Lower leg skin (tissue), 4 donors: ENCODE measurements around the gene MCAT. TPM values are rescaled to one million over a fixed set of nuclear protein-coding genes. Genes with fewer than 3 reads are reported as not detected.

Source experiments
- DNase-seq, 2 donors: peaks; one replicate each; pipeline ENCODE4 v3.0.0-alpha.2; 2019; ENCODE audit warnings: low spot score in 2 of 2
- H3K4me3 ChIP-seq: fragments of 200-600 bp; sonication (generic); 2 replicates; pipeline ENCODE4 v1.5.1; 2017; ENCODE audit warnings: mild to moderate bottlenecking, low read depth; ENCODE audit not compliant: poor library complexity, severe bottlenecking
- CTCF ChIP-seq, 3 donors: fragments of 450-650 bp; IDR thresholded peaks; one replicate each; pipeline ENCODE4 v1.5.1; 2016; ENCODE audit warnings: antibody characterized with exemption in 3 of 3, mild to moderate bottlenecking in 3 of 3, moderate library complexity in 2 of 3
- POLR2A ChIP-seq, 2 donors: fragments of 450-650 bp; IDR thresholded peaks; one replicate each; pipeline ENCODE4 v1.6.1; 2016 to 2017; ENCODE audit warnings: antibody characterized with exemption in 2 of 2, mild to moderate bottlenecking in 1 of 2, moderate library complexity in 1 of 2
- WGBS, 2 donors: methylation state at CpG; one replicate each; pipeline ENCODE4 v1.1.5; 2018; 5-methylcytosine and 5-hydroxymethylcytosine counted together
- intact Hi-C: fragments of 100-400 bp; cut with DNase I; formaldehyde crosslinking; loops from one replicate; pipeline ENCODE4 v1.15.0; 2023; ENCODE audit warnings: low total_unique reads
- total RNA-seq, 4 donors: library from RNA; depleted of rRNA; stranded (reverse); fragments of >200 nt; gene quantifications; one replicate each; pipeline ENCODE4 v1.1.0, GENCODE V29; 2016

Gene MCAT
- total RNA-seq, 4 donors from 2014 or later: 21.5 to 28.1 (median 25.5) TPM

- no peak overlapping the region for H3K4me3 ChIP-seq
- no peak for DNase-seq
- intact Hi-C loops: no loop called here
- no peak for TF ChIP-seq POLR2A (IDR thresholded peaks at IDR 0.05)
- no peak for TF ChIP-seq CTCF (IDR thresholded peaks at IDR 0.05)
- WGBS, 2 donors: 91% methylated on average over 22 of the region's 23 CpGs
Measured at GRCh38 chr22:43169310-43170130, 26.3 kb upstream of the MCAT start.

- H3K4me3 ChIP-seq: no peak overlapping the region
- DNase-seq: no peak
- TF ChIP-seq POLR2A (IDR thresholded peaks at IDR 0.05): no peak
- no peak for TF ChIP-seq CTCF (IDR thresholded peaks at IDR 0.05)
- WGBS, 2 donors: 72 to 78% methylated on average over 16 to 20 of the region's 25 CpGs
- intact Hi-C loops: no loop called here
Measured at GRCh38 chr22:43168471-43169309, 25.5 kb upstream of the MCAT start.

DNA sequence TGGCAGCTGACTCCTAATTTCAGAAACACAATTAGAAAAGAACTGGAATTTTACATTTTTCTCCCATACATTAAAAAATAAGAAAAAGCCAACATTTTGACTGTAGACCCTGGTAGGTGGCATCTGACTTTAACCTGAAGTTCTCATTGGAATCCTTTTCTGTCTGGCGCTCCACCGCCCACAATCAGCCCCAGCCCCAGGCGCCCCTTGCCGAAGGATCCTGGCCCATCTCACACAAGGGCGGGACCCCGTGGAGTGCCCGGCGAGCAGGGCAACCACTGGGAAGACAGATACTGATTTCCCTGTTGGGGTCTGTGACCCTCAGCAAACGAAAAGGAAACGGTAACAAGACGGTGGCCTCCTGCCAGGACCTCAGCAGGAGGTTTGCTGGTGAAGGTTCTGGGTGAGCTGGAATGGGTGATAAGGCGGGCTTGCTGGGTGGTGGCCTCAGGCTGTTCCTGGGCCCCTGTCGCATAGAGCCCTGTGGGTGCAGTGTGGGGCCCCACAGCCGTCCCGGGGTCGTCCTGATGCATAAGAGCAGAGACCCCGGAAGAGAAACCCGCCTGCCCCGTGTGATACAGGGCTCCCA is 23.9 kb upstream of the MCAT start:
- TF ChIP-seq POLR2A (IDR thresholded peaks at IDR 0.05) (no peak), CTCF (IDR thresholded peaks at IDR 0.05) (no peak)
- no peak for DNase-seq
- intact Hi-C loops: no loop called here
- 86 to 88% methylated on average over 19 of the region's 19 CpGs for WGBS, 2 donors
- H3K4me3 ChIP-seq: no peak overlapping the region

GRCh38 chr22:43166132-43166930 is 23.1 kb upstream of the MCAT start:
- H3K4me3 ChIP-seq: no peak overlapping the region
- WGBS, 2 donors: 85 to 87% methylated on average over 22 to 23 of the region's 23 CpGs
- intact Hi-C loops: no loop called here
- DNase-seq: no peak
- TF ChIP-seq POLR2A (IDR thresholded peaks at IDR 0.05) (no peak), CTCF (IDR thresholded peaks at IDR 0.05) (no peak)

GRCh38 chr22:43164636-43165035 is 21.4 kb upstream of the MCAT start:
- 27% methylated on average over 16 of the region's 16 CpGs for WGBS, 2 donors
- intact Hi-C loops: no loop called here
- DNase-seq: no peak
- no peak for TF ChIP-seq CTCF (IDR thresholded peaks at IDR 0.05)
- no peak for TF ChIP-seq POLR2A (IDR thresholded peaks at IDR 0.05)
- H3K4me3 ChIP-seq: no peak overlapping the region
